Choroid plexus epithelial cell (primary cell): Measurements from ENCODE around the gene INPP5A.

Source experiments
- DNase-seq: peaks from one replicate; pipeline ENCODE4 v3.0.0-alpha.2; 2010; ENCODE audit warnings: low read depth
- H3K4me3 ChIP-seq: 2 replicates; pipeline ENCODE4 v1.5.1; 2011; ENCODE audit warnings: low read depth, mild to moderate bottlenecking, control low read depth, low read length, moderate library complexity
- CTCF ChIP-seq: conservative IDR thresholded peaks from 2 replicates; pipeline ENCODE4 v1.5.1; 2011; ENCODE audit warnings: low read depth, mild to moderate bottlenecking, control low read depth, inconsistent platforms, low read length, moderate library complexity

The INPP5A gene

DNA sequence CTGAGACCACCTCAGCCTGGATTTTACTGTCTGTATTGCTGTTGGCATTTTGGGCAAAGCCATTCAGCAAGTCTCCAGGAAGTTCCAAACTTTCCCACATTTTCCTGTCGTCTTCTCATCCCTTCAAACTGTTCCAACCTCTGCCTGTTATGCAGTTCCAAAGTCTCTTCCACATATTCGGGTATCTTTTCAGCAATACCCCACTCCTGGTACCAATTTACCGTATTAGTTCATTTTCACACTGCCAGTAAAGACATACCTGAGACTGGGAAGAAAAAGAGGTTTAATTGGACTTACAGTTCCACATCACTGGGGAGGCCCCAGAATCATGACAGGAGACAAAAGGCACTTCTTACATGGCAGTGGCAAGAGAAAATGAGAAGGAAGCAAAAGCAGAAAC lies 62.8 kb downstream of the INPP5A start:
- no peak for TF ChIP-seq CTCF
- no peak overlapping the region for H3K4me3 ChIP-seq
- no peak for DNase-seq

- no peak for DNase-seq
- no peak overlapping the region for H3K4me3 ChIP-seq
- no peak for TF ChIP-seq CTCF
These were observed 64.0 kb downstream of the INPP5A start for GRCh38 chr10:132601567-132601966.

- no peak for DNase-seq
- TF ChIP-seq CTCF, result no peak
- no peak overlapping the region for H3K4me3 ChIP-seq
These were observed 65.0 kb downstream of the INPP5A start for GRCh38 chr10:132602614-132603013.

DNA sequence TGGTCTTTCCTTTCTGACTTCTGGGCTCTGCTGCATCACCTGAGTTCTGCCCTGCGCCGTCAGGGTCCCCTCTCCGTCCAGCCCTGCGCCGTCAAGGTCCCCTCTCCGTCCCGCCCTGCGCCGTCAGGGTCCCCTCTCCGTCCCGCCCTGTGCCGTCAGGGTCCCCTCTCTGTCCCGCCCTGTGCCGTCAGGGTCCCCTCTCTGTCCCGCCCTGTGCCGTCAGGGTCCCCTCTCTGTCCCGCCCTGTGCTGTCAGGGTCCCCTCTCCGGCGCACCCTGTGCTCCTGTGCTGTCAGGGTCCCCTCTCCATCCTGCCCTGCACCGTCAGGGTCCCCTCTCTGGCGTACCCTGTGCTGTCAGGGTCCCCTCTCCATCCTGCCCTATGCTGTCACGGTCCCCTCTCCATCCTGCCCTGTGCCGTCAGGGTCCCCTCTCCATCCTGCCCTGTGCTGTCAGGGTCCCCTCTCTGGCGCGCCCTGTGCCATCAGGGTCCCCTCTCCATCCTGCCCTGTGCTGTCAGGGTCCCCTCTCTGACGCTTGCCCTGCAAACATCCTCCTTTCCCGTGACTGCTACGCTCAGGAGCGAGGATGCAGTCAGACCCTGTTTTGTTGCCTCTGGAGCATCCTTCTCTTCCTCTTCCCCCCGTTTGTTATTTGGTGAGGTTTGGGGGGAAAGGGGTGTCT lies 66.4 kb downstream of the INPP5A start:
- no peak for DNase-seq
- no peak for TF ChIP-seq CTCF
- H3K4me3 ChIP-seq, result no peak overlapping the region

DNA sequence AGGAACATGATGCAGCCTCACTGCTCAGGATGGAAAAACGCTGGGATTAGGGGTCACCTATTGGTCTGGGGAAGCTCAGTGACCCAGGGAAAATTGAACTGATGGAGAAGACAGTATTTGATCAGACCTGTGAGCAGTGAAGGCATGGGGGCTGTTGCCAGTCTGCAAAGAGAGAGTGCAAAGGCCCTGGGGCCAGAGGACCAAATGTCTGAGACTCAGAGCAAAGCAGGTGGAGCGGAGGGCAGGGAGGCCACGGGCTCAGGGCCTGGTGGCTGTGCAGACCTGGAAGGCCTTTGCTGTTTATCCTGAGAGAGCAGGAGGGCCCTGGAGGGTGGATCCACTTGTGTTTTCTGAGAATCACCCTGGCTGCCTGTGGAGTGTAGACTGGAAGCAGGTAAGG lies 67.1 kb downstream of the INPP5A start:
- no peak for TF ChIP-seq CTCF
- no peak for DNase-seq
- no peak overlapping the region for H3K4me3 ChIP-seq

- H3K4me3 ChIP-seq, result no peak overlapping the region
- no peak for TF ChIP-seq CTCF
- no peak for DNase-seq
These were observed 67.8 kb downstream of the INPP5A start for GRCh38 chr10:132605390-132605789.

GRCh38 chr10:132606031-132606491 lies 68.5 kb downstream of the INPP5A start:
- DNase-seq, result no peak
- no peak for TF ChIP-seq CTCF
- H3K4me3 ChIP-seq, result no peak overlapping the region
